Small intestine (tissue), 7 donors: ENCODE results near the gene COL5A1. TPM values are rescaled to one million over a fixed set of nuclear protein-coding genes. Genes with fewer than 3 reads are reported as not detected.

Experiments used
- DNase-seq, 2 donors: peaks; one replicate each; pipeline versions ENCODE4 v3.0.0 to v3.0.0-alpha.2; 2013
- FAIRE-seq: peaks from 2 replicates; lab custom pipeline; 2012; peaks lifted over from hg19 to GRCh38; lab: Jason Lieb, UNC
- H3K27ac ChIP-seq, 3 donors: one replicate each; pipeline ENCODE4 v1.5.1; 2013; ENCODE audit warnings: low read length in 2 of 3, mild to moderate bottlenecking in 2 of 3, control low read depth in 1 of 3, inconsistent platforms in 1 of 3, low read depth in 1 of 3, moderate library complexity in 1 of 3
- H3K27me3 ChIP-seq, 3 donors: one replicate each; pipeline ENCODE4 v1.6.1; 2013; ENCODE audit warnings: low read length in 3 of 3, inconsistent platforms in 1 of 3; ENCODE audit not compliant: control insufficient read depth in 3 of 3, insufficient read depth in 3 of 3
- H3K36me3 ChIP-seq, 3 donors: one replicate each; pipeline ENCODE4 v1.6.1; 2013; ENCODE audit warnings: low read length in 3 of 3, inconsistent platforms in 1 of 3, low read depth in 1 of 3, mild to moderate bottlenecking in 1 of 3, moderate library complexity in 1 of 3; ENCODE audit not compliant: control insufficient read depth in 3 of 3, insufficient read depth in 2 of 3
- H3K4me1 ChIP-seq, 3 donors: one replicate each; pipeline ENCODE4 v1.6.1; 2013; ENCODE audit warnings: low read length in 2 of 3, inconsistent platforms in 1 of 3, low read depth in 1 of 3, mild to moderate bottlenecking in 1 of 3, moderate library complexity in 1 of 3; ENCODE audit not compliant: control insufficient read depth in 3 of 3, insufficient read depth in 2 of 3
- H3K4me3 ChIP-seq, 3 donors: one replicate each; pipeline ENCODE4 v1.5.1; 2013; ENCODE audit warnings: low read length in 3 of 3, control low read depth in 1 of 3, inconsistent platforms in 1 of 3, low read depth in 1 of 3, mild to moderate bottlenecking in 1 of 3, moderate library complexity in 1 of 3
- H3K9me3 ChIP-seq, 2 donors: one replicate each; pipeline ENCODE4 v1.6.1; 2013; ENCODE audit warnings: low read depth in 1 of 2, low read length in 1 of 2; ENCODE audit not compliant: control insufficient read depth in 2 of 2, insufficient read depth in 1 of 2
- WGBS, 3 donors: extraction: QIAGEN DNeasy Blood & Tissue Kit; methylation state at CpG; one replicate each; pipeline ENCODE4 v1.1.7; 2013; 5-methylcytosine and 5-hydroxymethylcytosine counted together
- polyA plus RNA-seq, 4 donors: library from polyadenylated mRNA; stranded (reverse) in 3 of 4; unstranded in 1 of 4; fragments of 200-250 nt in 3 of 4; fragments of 120-200 nt in 1 of 4; gene quantifications; one replicate each; pipeline versions ENCODE4 v1.2.1 to v1.2.3, GENCODE V29; 2013
- donor health status: healthy with polysubstance abuse.
- donor health status: control.
- donor health status: control.
- donor health status: Bipolar disorder and iron deficiency.
- donor health status: healthy.

The COL5A1 gene
- polyA plus RNA-seq, 4 donors = 0.22 to 54.0 (median 5.4) TPM

GRCh38 chr9:134860510-134860909, 218.9 kb downstream of the COL5A1 start:
- no peak overlapping the region for H3K27ac ChIP-seq
- FAIRE-seq = no peak
- H3K36me3 ChIP-seq = no peaks in the 10 kb centered on the region
- no peaks in the 10 kb centered on the region for H3K4me1 ChIP-seq
- DNase-seq = no peak
- 85 to 91% (median 86%) methylated on average over 13 of the region's 13 CpGs for WGBS, 3 donors
- no peaks in the 10 kb centered on the region for H3K27me3 ChIP-seq
- H3K9me3 ChIP-seq = no peaks in the 10 kb centered on the region
- no peak overlapping the region for H3K4me3 ChIP-seq

DNA sequence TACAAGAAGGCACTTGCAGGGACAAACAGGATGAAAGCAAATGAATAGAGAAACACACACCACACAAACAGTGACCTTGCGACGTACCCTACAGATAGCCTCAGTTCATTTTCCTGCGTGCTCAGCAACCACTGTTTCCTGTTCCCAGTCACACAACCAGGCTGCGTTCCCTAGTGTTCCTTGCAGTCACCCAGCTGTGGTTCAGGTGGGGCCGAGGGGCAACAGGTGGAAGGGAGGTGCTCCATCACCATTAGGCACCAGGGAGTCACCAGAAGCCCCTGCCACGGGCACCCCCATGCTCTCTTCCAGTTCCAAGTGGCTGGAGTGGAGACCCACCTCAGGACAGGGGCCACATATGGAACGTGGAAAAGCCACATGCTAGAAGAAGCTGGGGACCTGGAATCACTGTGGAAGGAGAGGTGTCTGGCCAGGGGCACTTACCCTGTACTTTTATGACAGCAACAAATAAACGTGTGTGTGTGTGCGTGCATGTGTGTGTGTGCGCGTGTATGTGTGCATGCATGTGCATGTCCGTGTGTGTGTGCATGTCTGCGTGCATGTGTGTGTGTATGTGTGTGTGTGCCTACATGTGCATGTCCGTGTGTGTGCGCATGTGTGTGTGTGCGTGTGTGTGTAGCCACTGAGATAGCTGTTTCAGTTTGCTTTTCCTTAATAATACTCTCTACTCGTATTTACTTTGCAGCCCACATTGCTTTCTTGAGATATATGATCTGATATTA, 220.2 kb downstream of the COL5A1 start:
- DNase-seq = no peak
- Histone ChIP-seq H3K4me3 (no peak overlapping the region), H3K9me3 (no peaks in the 10 kb centered on the region), H3K4me1 (no peaks in the 10 kb centered on the region), H3K27ac (no peak overlapping the region), H3K27me3 (no peaks in the 10 kb centered on the region), H3K36me3 (no peaks in the 10 kb centered on the region)
- FAIRE-seq = no peak
- 78 to 86% (median 85%) methylated on average over 17 of the region's 17 CpGs for WGBS, 3 donors

DNA sequence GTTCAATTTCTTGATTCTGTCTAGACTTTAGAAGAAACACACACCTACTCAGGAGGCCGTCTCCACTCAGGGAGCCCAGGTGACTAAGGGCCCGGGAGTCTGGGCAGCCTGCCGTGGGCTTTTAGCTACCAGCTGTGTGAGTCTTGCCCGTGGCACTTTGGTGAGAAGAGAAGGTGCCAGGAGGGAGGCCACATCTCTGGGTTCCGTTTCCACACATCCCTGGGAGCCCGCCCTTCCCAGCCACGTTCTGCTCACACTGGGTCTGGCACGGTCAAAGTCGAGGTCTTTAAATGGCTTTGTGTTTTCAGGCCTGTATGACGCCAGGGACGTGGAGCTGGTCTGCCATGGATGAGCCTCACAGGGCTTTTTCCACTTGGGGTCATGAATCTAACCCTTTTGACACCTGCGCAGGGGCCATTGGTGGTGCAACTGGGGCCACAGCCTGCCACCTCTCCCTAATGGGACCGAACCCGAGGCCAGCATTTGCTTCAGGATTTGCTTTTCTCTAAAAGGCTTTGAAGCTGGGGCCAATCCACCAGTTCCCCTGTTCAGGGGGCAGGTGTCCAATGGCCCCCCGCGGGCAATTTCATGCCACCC, 221.8 kb downstream of the COL5A1 start:
- Histone ChIP-seq H3K36me3 (no peaks in the 10 kb centered on the region), H3K9me3 (no peaks in the 10 kb centered on the region), H3K4me3 (no peak overlapping the region), H3K27me3 (no peaks in the 10 kb centered on the region), H3K4me1 (no peaks in the 10 kb centered on the region), H3K27ac (no peak overlapping the region)
- FAIRE-seq (no peak), DNase-seq (no peak)
- WGBS, 3 donors = 79 to 93% (median 80%) methylated on average over 16 of the region's 16 CpGs

DNA sequence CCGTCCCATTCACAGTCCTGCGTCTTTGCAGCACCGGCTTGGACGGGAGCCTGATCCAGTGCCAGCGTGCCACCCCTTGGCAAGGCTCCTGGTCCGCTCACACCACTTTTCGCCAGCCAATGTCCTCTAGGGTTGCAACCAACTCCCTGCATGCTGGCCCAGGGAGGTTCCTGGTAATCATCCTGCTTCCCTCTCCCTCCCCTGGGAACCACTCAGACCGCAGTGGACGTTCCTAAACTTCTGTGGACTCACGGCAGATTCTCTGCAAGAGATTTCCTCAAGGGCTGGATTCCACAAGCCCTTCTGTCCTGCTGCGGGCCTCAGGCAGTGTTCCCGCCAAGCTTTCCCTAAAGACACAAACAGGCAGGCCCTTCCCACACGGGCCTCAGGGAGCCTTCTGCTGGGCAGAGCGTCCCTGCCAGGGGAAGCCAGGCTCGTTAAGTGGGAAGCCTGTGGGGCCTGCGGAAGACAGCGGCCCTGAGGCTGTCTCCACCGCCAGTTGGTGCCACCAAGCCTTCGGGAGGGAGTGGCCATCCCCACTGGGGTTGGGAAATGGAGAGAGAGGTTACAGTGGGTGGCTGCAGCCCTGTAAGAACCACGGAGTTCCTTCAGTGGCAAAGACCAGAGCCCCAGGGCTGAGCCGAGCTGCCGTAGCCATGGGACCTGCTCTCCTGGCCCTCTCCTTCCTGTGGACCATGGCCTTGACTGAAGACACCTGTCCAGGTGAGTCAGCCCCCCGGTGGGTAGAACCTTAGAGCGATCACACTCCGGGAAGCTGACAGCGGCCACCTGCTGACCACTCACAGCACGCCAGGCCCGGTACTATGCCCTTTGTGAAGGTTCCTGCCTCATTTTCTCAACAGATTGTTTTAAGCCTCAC, 222.6 kb downstream of the COL5A1 start:
- no peak overlapping the region for H3K27ac ChIP-seq
- no peak for FAIRE-seq
- H3K36me3 ChIP-seq = no peaks in the 10 kb centered on the region
- H3K27me3 ChIP-seq = no peaks in the 10 kb centered on the region
- no peak for DNase-seq
- H3K4me3 ChIP-seq = no peak overlapping the region
- no peaks in the 10 kb centered on the region for H3K4me1 ChIP-seq
- H3K9me3 ChIP-seq = no peaks in the 10 kb centered on the region
- 78 to 84% (median 82%) methylated on average over 28 of the region's 28 CpGs for WGBS, 3 donors

DNA sequence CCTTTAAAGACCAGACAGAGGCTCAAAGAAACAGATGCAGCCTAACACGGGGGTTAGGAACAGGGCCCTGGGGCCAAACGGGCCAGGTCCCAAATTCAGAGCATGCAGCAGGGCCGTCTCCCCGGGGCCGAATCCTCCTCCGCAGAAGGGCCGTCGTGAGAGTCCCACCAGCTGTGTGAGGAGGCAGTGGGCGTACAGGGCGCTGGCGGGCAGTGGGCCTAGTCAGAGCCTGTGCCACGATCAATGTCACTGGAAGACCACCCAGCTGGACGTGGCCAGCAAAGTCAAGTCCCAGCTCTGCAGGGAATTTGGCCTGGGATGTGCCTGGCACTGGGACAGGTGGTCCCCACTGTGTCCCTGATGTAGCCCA, 223.2 kb downstream of the COL5A1 start:
- WGBS, 3 donors = 90 to 91% (median 90%) methylated on average over 13 of the region's 13 CpGs
- DNase-seq = no peak
- H3K4me1 ChIP-seq = no peaks in the 10 kb centered on the region
- H3K36me3 ChIP-seq = no peaks in the 10 kb centered on the region
- no peak overlapping the region for H3K27ac ChIP-seq
- H3K9me3 ChIP-seq = no peaks in the 10 kb centered on the region
- no peak overlapping the region for H3K4me3 ChIP-seq
- H3K27me3 ChIP-seq = no peaks in the 10 kb centered on the region
- no peak for FAIRE-seq

DNA sequence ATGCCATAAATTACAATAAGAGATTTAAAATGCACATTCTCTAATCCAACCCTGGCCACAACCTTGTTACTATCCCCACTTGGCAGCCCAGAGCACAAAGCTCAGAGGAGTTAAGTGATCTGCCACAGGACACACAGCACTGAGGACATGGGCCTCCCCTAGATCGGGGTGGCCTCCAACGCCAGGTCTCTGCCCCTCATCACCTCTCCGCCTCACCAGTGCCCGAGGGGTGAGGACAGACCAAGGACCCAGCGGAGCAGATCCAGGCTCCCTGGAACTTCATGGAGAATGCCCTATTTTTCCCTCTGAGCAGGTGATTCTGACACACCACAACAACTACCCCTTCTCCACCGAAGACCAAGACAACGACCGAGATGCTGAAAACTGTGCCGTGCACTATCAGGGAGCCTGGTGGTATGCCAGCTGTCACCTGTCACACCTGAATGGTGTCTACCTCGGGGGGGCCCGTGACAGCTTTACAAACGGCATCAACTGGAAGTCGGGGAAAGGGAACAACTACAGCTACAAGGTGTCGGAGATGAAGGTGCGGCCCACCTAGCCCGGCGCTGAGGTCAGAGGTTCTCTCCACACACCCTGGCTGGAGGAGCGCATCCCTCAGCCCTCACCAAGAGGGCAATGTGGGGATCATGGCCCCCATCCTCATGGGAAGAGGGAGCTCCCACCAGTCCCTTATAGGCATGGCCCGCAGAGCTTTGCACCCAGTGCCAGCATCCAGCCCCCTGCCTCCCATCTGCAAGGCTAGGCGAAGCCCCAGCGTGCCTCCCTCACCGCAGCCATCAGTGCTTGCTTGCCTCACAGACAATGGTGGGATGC, 226.5 kb downstream of the COL5A1 start:
- FAIRE-seq = no peak
- DNase-seq = no peak
- WGBS, 3 donors = 86 to 92% (median 87%) methylated on average over 22 of the region's 22 CpGs
- H3K4me3 ChIP-seq = no peak overlapping the region
- no peaks in the 10 kb centered on the region for H3K27me3 ChIP-seq
- no peaks in the 10 kb centered on the region for H3K4me1 ChIP-seq
- no peaks in the 10 kb centered on the region for H3K36me3 ChIP-seq
- no peak overlapping the region for H3K27ac ChIP-seq
- H3K9me3 ChIP-seq = no peaks in the 10 kb centered on the region

GRCh38 chr9:134868751-134869553, 227.3 kb downstream of the COL5A1 start:
- no peak for FAIRE-seq
- H3K9me3 ChIP-seq = no peaks in the 10 kb centered on the region
- H3K4me1 ChIP-seq = no peaks in the 10 kb centered on the region
- H3K36me3 ChIP-seq = no peaks in the 10 kb centered on the region
- whole genome bisulfite sequencing, 3 donors = 82 to 83% (median 82%) methylated on average over 25 of the region's 25 CpGs
- no peak overlapping the region for H3K27ac ChIP-seq
- no peaks in the 10 kb centered on the region for H3K27me3 ChIP-seq
- no peak for DNase-seq
- no peak overlapping the region for H3K4me3 ChIP-seq
